Stimulated activated CD8-positive, alpha-beta memory T cell treated with anti-CD3 and anti-CD28 coated beads, Interleukin-2, amount 100 ng/mL, for 48 hours (primary cell): ENCODE data around the gene ADAMTSL1.
"Not testable (repeated sequence)": the region's sequence is repeated elsewhere in the genome, so short reads cannot be mapped to it uniquely, and the experiment has no call there.

ENCODE experiments used
- DNase-seq, 2 donors: peaks; one replicate each; pipeline ENCODE4 v3.0.0-alpha.2; 2020; ENCODE audit warnings: low read depth in 2 of 2

The ADAMTSL1 gene

DNA sequence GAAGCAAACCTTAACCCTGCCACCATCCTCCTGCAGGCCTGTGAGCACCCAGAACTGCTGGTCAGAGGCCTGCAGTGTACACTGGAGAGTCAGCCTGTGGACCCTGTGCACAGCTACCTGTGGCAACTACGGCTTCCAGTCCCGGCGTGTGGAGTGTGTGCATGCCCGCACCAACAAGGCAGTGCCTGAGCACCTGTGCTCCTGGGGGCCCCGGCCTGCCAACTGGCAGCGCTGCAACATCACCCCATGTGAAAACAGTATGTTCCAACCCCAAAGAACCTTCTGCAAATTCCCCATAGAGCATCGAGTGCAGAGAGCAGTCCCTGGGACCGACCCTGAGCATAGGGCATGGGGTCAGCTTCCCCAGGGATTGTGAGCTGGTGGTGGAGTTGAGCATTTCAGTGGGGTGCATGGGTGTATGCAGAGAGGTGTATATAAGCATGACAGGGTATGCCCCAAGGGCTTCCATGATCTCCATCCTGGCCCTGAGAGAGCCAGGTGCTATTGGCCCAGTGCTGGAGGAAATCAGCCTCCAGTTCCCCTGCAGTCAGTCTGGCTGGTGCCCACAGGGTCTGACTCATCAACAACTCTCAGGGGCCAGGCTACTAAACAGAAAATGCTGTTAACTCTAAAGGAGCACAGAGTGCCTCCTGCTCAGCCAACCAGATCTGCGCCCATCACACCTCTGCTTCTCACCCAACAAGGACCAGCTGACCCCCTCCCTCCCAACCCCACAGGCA lies 432.9 kb downstream of the ADAMTSL1 start:
- DNase-seq: no peak

DNA sequence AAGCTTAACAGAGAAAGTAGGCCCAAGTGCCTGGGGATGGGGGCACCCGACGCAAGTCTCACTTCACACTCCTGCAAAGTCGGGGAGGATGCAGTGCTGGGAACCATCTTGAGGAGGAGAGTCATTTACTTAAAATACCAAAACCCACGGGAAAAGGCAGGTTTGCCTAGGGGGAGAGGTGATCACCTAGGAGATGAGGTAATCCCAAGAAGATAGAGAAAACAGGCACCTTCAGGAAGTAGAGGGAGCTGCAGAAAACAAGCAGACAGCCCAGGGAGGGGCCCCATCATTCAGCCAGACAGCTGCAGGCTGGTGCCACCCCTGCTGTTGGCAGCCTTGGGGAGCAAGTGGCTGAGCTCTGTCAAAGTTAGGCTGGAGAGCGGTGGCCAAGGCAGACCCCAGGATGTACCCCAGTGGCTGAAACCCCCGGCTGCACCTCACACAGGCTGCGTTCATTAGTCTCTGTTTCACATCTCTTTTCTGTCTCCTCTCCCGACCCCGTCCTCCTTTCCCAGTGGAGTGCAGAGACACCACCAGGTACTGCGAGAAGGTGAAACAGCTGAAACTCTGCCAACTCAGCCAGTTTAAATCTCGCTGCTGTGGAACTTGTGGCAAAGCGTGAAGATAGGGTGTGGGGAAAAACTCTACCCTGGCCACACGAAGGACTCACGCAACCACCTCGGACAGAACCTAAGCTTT lies 434.1 kb downstream of the ADAMTSL1 start:
- DNase-seq: no peak

DNA sequence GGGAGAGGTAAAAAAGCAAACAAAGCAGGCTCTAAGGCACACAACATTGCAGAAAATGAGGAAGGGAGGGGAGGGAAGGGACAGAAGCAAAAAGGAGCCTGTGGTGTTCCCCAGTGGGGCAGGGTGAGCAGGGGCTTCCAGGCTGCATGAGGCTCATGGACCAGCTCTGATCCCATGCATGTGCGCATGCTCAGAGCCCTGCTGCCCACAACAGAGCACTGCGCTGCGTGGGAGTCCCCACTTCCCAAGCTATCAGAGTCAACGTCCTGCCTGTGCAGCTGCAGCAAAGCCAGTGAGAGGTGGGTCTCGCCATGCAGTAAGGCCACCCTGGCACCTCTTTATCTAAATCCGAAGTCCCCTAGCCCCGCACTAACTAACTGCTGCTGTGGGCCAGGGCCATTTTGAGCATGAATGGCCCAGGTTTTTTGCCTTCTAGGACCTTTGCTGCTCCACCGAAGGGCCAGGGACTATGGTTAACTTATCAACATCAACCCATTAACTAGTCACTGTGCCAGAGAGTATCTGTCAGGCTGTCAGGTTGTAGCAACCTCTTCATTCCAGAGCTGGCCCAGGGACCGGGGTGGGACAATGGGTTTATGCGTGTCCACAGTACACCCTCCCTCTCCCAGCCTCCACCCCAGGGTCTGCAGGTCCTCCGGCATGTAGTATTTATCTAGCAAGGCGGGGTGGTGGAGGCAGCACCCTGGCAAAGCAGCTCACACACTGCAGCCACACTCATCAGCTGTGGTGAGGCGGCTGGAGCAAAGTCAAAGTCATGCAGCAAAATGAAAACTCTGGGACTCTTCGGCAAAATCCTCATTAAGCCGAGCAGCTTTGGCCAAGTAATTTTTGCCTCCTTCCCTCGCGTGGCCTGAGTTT lies 435.4 kb downstream of the ADAMTSL1 start:
- DNase-seq: no peak

DNA sequence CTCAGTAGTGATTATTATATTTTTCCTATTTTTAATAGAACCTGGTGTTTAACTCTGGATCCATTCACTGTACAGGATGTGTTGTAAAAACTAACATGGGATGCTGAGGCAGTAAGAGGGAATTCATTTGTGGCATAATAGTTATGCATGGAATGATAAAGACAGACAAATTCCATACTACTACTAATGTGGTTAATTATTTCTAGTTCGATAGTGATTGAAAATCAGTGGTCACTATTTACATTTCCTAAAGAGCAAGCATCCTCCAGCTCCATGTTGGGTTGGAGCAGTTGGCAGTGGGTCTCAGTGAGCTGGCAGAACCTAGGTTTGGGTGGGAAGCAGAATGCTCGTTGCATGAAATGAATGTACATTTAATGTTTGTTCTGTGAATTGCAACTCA lies 436.5 kb downstream of the ADAMTSL1 start:
- DNase-seq: no peak

DNA sequence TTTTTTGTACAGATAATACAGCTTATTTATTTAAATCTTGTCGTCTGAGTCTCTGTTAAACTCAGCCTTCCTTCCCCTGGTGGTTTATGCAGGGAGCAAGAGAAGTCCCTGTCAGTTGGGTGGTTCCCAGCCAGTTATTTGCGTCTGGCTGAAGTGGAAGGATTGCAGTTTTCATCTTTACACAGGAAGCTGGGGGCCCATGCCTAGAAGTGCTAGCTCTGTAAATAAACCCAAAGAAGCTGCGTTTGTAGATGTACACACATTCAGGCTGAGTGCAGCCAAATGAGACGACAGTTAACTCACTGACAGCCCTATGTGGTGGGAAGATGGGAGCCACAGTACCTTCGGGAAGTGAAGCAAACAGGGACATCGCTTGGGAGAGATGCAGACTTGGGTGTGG lies 437.0 kb downstream of the ADAMTSL1 start:
- DNase-seq: no peak

DNA sequence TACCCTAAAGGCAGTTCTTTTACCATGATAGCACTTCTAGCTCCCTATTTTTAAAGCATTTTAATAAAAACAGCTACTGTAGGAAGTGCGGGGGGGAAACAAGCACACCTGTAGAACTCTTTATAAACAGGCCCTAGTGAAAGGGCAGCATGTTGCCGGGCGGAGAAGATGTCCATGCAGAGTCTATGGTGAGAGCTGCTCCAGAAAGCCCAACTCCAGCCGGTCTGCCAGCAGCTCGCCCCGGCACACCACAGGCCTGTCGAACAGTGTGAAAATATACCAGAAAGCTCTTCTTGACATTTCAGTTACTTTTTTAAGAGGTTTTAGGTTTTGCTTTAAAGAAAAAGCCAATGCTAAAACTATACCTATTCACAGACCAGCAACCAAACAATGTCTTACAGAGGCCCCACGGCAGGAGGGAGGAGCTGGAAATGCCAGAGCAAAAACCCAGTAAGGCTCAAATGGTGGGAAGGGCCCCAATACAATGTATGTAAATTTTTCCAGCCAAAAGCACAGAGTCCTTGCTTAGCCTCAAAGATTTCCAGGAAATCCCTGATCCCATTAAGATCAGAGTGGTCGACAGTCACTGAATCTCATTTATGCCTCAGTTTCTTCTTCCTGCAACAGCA lies 437.9 kb downstream of the ADAMTSL1 start:
- DNase-seq: no peak

DNA sequence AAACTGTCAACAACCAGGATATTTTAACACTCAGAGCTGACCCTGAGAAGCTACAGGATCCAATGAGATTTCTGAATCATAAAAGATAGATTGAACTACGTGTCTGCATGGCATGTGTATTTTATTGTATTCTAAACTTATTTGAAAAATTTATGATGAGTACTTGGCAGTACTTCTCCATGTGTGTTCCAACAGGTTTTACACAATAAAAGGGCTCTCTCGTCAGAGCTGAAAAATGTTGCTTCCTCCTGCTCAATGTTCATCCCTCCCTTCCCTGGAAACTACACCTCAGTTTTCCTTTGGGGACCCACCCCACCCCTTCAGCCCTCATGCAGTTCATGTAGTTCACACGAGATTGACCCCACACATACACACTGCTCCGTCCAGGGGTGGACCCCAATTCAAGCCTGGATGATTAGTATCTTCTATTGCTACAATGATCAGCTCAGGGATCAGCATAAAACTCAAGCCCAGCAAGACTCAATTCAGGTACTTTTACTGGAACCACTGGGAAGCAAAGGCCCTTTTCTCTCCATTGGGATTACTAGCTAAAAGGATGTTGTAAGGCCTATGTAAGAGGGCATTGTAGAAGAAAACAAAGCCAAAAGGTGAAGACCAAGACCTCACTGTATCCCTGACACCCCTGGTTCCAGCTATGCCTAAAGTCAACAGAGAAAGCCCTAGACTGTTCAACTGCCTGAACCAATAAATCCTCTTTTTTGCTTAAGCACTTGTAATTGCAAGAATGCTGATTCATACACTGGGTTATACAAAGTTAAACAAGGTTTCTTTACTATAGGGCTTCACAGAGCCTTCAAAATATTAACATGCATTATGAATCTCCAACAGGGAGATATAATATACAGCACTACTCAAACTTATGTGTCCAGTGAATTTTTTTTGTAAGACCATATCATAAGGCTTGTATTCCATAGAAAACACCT lies 446.5 kb downstream of the ADAMTSL1 start:
- DNase-seq: no peak

DNA sequence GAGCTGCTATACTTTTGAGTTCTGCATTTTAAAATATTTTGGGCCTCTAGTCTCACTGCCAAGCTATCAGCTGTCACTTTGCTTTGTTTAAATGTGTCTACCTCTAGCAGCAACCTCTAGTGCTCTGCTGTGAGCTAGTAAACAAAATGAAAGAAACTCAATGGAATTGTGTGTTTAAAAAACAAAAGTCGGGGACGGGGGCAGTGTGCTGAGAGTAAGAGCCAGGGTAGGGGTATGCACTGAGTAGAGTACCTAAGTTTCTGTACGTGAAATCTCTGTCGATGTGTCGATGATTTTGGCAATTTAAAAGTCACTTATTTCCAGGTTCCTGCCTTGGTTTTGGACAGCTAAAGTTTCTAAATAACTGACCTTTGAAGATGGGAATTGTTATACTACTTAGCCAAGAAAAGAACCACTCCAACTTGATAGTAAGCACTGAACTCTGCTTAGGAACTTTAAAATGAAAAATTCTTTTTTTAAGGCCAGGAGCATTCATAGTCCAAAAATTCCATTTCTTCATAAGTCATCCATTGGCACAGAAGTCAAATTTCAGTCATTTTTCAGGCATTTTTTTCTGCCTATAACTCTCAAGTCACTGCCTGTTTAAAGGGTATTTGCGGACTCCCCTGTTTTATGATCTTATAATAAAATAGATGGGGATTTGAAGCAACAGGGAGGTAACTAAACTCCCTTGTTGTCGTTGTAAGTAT lies 447.6 kb downstream of the ADAMTSL1 start:
- no peak for DNase-seq

DNA sequence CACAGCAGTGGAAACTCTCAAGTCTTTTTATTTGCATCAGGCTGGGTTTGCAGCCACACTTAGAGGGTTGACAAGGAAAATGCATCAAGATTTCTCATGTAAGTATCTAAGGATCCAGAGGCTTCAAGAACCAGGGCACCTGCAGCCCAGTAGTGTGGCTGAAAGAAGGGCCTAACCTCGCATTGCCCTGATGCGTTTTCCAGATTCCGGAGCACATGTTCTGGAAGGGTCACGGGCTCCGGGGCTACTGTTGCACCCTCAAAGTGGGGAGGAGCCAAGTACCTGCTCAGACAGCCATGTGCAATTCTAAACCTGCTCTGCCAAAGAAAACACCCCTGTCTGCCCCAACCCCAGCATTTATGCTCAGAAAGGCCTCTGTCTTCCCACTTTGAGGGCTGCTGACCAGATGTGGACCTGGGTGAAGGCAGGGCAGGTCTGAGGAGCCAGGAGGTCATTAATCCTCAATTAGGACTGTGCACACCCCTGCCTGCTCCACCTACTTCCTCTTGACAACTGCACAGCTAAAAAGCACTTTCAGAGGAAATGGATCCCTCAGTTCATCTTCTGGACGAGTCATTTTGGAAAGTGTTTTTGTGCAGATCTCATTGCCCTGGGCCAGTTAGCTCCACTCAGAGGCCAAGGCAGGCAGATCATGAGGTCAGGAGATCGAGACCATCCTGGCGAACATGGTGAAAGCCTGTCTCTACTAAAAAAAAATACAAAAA lies 448.4 kb downstream of the ADAMTSL1 start:
- DNase-seq: no peak

DNA sequence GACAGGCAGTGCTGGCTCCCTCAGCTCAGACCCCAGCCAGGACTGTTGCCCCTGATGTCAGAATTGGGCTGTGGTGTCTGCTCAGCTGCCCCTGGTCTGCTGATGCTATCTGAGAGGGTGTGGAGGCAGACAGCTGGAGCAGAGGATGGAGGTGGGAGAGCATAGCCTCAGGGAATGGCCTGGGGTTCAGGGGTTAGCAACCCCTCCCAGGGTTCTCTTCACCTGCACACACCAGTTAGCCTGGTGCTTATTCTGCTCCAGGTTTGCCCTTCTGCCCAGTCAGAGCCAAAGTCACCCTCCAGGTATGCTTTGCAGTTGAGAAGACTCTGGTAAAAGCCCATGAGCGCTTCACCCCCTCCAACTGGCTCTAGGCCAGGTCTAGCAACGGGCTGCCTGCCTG lies 449.2 kb downstream of the ADAMTSL1 start:
- no peak for DNase-seq

DNA sequence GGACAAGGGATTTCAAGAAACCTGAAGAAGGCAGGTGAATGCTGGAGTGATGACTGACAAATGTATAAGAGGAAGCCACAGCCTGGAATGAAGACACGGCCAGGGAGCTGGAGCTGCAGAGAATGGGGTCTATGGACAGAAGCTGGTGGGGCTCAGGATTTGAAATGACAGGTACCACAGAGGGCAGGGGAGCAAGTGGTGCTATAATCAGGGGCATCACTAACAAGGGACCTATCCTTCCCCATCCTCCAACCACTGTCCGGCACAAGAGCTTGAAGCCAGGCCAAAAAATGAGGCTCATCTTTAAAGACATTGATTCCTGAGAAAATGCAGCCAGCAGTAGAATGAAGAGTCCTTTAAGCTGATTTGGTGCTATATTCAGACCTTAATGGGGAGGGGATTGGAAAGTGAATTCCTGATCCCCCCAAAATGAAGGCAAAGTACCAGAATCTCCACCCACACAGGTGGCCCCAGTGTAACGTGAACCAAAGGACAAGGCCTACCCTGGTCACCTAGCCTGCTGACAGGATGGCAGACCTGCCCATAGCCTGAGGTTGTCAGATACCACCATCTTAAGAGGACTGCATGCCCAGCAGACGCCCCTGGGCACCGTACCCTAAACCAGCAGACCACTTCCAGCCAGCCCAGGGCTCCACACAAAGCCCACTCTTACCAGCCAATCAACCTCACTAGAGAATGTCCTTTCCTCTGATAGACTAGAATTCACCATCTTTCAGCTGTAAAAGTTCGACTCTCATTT lies 449.9 kb downstream of the ADAMTSL1 start:
- no peak for DNase-seq

DNA sequence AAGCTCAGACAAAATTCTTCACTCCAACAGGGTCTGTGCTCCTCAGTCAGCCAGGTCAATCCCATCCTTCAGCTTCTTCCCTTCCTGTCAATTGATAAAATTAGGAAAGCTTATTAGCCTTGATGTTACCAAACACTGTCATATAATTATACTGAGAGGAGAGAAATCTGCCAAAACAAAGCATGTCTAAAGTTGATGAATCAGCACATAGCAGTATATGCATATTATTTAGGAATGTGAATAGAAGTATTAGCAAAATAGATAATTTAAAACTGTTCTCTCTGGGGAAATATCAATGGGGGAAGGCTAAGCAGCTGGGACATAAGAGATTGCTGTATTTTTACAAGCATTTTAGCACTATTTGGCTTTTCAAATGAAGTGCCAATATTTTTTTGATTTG lies 451.9 kb downstream of the ADAMTSL1 start:
- no peak for DNase-seq

DNA sequence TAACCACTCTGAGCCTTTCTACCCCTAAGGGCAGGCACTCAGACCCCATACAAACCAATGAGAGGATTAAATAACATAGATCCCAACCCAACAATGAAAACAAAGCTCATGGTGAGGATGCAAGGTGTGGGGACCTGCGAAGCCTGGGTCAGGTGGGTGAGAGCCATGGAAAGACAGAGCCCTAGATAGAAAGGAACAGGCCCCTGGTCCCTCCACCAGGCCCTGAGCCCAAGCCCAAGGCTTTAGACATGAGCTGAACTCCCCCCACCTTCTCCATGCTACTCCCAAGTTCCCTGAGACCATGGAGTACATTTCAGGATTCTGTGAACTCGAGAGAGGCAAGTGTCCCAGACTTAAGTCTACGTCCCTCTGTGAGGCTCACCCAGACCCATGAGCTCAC lies 452.6 kb downstream of the ADAMTSL1 start:
- no peak for DNase-seq

DNA sequence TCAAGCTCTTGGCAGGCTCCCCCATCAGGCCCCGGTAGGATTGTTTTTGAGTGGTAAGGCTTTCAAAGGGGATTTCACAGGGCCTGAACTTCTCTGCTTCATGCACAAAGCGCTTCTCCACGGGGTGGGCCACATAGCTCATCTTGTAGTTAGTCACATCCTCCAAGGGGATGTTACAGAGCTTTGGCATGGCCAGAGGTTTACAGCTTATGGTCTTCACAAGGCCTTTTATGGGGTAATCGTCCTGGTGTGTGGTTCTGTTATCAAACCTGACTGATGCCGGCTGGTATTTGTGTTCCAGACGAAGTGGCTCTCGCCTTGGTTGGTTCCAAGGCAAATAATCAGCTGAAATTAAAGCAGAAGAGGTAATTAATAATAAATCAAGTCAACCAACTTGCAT lies 454.8 kb downstream of the ADAMTSL1 start:
- DNase-seq: no peak

DNA sequence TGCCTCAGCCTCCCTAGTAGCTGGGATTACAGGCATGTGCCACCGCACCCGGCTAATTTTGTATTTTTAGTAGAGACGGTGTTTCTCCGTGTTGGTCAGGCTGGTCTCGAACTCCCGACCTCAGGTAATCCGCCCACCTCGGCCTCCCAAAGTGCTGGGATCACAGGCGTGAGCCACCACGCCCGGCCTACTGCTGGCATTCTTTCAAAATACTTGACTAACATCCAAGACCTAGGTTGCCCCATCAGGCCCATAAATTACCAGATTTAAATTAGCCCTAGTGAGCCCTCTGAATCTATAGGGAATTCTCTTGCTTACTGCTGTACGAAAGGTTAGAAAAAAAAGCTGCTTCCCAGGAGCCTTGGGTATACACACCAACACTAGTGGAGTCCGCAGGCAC lies 456.7 kb downstream of the ADAMTSL1 start:
- DNase-seq: not testable (repeated sequence)

DNA sequence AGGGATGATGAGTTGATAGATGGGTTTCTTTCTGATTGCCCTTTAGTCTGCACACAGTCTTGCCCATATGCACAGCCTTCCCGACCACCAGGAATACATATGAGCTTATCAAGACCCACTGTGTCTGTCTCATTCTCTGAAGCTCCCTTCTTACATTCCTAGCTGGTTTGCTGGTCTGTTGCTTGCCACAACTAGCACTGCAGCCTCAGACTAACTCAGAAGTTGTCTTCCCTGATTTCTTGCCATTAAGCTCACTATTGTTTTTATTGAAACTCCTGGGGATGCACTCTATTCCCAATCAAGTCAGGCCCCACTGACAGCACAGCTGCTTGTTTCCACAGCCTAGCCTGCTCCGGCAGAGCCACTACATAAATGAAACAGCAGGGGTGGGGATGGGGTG lies 461.6 kb downstream of the ADAMTSL1 start:
- DNase-seq: no peak

DNA sequence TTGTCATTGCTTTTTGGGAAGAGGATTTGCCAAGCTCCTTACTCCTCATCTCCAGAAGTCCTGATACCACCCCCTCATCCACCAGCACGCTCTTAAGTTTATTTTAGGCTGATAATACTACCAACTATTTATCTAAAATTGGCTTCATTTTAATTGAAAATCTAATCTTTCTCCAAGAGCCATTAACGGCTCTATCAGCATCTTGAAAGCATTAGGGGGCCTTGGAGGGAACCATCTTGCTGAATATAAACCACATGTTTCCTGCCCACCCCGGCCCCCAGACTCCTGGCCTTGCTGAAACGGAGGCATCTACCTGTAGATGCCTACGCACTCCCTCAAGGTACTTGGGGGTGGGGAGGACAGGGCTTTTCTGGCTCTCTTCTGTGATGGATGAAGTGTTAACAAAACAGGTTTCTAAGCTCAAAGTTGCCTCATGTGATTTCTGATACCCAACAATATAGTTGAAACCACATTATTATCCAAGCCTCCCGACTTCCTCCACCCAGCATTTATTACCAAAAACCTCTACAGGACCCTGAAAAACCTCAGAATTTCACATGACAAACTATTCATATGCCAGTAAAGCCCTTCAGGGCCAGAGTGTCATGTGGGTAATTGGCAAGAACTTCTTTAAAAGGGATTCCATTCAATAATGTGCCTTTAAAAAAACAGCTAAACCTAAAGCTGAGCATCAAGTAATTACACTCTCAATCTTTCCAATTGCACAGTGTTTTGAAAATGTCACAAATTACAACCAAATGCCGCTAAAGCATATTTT lies 462.3 kb downstream of the ADAMTSL1 start:
- DNase-seq: no peak

DNA sequence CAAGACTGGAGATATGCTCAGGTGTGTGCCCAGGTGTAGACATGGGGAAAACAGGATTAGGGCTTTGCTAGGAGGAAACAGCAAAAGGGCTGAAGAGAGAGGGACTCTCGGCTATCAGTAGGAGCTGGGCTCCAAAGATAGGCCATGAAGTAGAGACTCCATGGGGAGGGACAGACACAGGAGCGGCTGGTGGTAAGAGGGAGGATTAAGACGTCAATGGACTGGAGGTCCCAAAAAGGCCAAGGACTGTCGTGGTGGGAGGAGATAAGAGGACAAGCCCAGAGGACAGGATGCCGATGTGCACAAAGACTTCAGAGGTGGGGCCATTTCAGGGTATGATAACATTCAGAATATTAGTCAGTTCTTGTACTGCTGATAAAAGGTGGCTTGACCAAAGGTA lies 466.0 kb downstream of the ADAMTSL1 start:
- DNase-seq: no peak
